ENCODE data around the gene EPSTI1. TPM values are rescaled to one million over a fixed set of nuclear protein-coding genes. Genes with fewer than 3 reads are reported as not detected.

The EPSTI1 gene
- total RNA-seq, 3 donors from 2014 or later (not counting 1 experiment from before 2014, with no cell fraction given): 23.4 to 57.4 (median 34.4) TPM

- no peak overlapping the region for H3K4me3 ChIP-seq (ENCODE audit: low read length)
- no peak for TF ChIP-seq CTCF (IDR thresholded peaks at IDR 0.05)
- H3K36me3 ChIP-seq (ENCODE audit: control insufficient read depth, insufficient read depth, low read length): peaks cover 72% of the 10 kb centered on the region
- no peaks in the 10 kb centered on the region for H3K4me1 ChIP-seq (ENCODE audit: control insufficient read depth, insufficient read depth, low read length)
- Mint-ChIP-seq H3K4me1 (peaks cover 0 to 6% of the 10 kb centered on the region in 2 donors), H3K27ac (no peak overlapping the region), H3K9me3 (no peaks in the 10 kb centered on the region), H3K27me3 (ENCODE audit: low read depth in 2 of 2) (no peaks in the 10 kb centered on the region), H3K36me3 (peaks cover 37% of the 10 kb centered on the region), H3K4me3 (no peak overlapping the region)
- no CpG with 5 or more reads among the region's 2 CpGs for WGBS (ENCODE audit: insufficient coverage)
- intact Hi-C loops (cut with micrococcal nuclease): no loop called here
- no peak for ATAC-seq
- no peak for DNase-seq
- no peaks in the 10 kb centered on the region for H3K27me3 ChIP-seq (ENCODE audit: control insufficient read depth, insufficient read depth, low read length)
- H3K27ac ChIP-seq (ENCODE audit: low read length): no peak overlapping the region
- H3K9me3 ChIP-seq (ENCODE audit: control insufficient read depth, insufficient read depth, low read length): no peaks in the 10 kb centered on the region
Observed at GRCh38 chr13:42959615-42960014, 32.4 kb downstream of the EPSTI1 start.

DNA sequence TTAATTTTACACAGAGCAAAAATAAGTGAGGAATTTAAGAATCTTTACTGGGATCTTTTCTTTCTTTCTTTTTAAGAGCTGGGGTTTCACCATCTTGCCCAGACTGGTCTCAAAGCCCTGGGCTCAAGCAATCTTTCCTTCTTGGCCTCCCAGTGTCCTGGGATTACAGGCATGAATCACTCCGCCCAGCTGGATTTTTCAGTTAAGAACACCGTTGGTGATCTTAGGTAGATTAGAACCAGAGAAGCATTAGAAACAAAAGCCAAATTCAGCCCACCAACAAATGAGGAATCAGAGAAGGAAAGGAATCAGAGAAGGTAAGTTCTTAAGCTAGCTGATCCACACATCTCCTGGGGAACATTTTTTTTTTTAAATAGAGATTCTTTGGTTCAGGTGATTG, 34.2 kb downstream of the EPSTI1 start:
- no peaks in the 10 kb centered on the region for H3K4me1 ChIP-seq (ENCODE audit: control insufficient read depth, insufficient read depth, low read length)
- DNase-seq: no peak
- TF ChIP-seq CTCF (IDR thresholded peaks at IDR 0.05): no peak
- no peaks in the 10 kb centered on the region for H3K9me3 Mint-ChIP-seq
- no peak overlapping the region for H3K4me3 Mint-ChIP-seq
- peaks cover 0 to 6% of the 10 kb centered on the region in 2 donors for H3K4me1 Mint-ChIP-seq
- no peak for ATAC-seq
- intact Hi-C loops (cut with micrococcal nuclease): no loop called here
- H3K36me3 Mint-ChIP-seq: peaks cover 31% of the 10 kb centered on the region
- H3K27me3 Mint-ChIP-seq (ENCODE audit: low read depth in 2 of 2): no peaks in the 10 kb centered on the region
- WGBS (ENCODE audit: insufficient coverage): 100% methylated on average over 1 of the region's 2 CpGs
- no peaks in the 10 kb centered on the region for H3K9me3 ChIP-seq (ENCODE audit: control insufficient read depth, insufficient read depth, low read length)
- H3K27me3 ChIP-seq (ENCODE audit: control insufficient read depth, insufficient read depth, low read length): no peaks in the 10 kb centered on the region
- no peak overlapping the region for H3K4me3 ChIP-seq (ENCODE audit: low read length)
- H3K27ac Mint-ChIP-seq: no peak overlapping the region
- peaks cover 68% of the 10 kb centered on the region for H3K36me3 ChIP-seq (ENCODE audit: control insufficient read depth, insufficient read depth, low read length)
- H3K27ac ChIP-seq (ENCODE audit: low read length): no peak overlapping the region

DNA sequence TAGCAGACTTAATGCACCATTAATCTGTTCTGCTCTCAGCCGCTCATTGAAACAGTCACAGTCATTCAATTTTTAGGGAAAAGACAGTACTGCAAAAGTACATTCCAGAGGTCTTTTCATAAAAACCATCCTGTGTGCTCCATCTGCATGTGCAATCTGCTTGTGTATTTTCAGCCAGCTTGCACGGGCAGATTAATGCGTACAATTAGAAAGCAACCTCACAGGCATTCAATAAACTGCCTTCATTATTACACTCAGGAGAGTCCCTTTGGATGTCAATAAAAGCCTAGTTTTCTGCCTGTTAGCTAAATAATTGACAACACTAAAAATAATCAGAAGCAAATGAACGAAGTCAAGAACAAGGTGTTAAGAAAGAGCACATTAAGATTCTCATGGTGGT, 41.9 kb downstream of the EPSTI1 start:
- peaks cover 0 to 11% of the 10 kb centered on the region in 2 donors for H3K4me1 Mint-ChIP-seq
- Histone ChIP-seq H3K36me3 (ENCODE audit: control insufficient read depth, insufficient read depth, low read length) (peaks cover 45% of the 10 kb centered on the region), H3K9me3 (ENCODE audit: control insufficient read depth, insufficient read depth, low read length) (no peaks in the 10 kb centered on the region), H3K27me3 (ENCODE audit: control insufficient read depth, insufficient read depth, low read length) (no peaks in the 10 kb centered on the region), H3K4me3 (ENCODE audit: low read length) (no peak overlapping the region), H3K4me1 (ENCODE audit: control insufficient read depth, insufficient read depth, low read length) (no peaks in the 10 kb centered on the region), H3K27ac (ENCODE audit: low read length) (no peak overlapping the region)
- ATAC-seq (no peak), DNase-seq (no peak)
- 94% methylated on average over 4 of the region's 4 CpGs for WGBS (ENCODE audit: insufficient coverage)
- H3K36me3 Mint-ChIP-seq: peaks cover 29% of the 10 kb centered on the region
- H3K9me3 Mint-ChIP-seq: peaks cover 0 to 3% of the 10 kb centered on the region in 2 donors
- H3K4me3 Mint-ChIP-seq: no peak overlapping the region
- intact Hi-C loops (cut with micrococcal nuclease): no loop called here
- H3K27ac Mint-ChIP-seq: no peak overlapping the region
- TF ChIP-seq CTCF (IDR thresholded peaks at IDR 0.05): no peak
- no peaks in the 10 kb centered on the region for H3K27me3 Mint-ChIP-seq (ENCODE audit: low read depth in 2 of 2)

DNA sequence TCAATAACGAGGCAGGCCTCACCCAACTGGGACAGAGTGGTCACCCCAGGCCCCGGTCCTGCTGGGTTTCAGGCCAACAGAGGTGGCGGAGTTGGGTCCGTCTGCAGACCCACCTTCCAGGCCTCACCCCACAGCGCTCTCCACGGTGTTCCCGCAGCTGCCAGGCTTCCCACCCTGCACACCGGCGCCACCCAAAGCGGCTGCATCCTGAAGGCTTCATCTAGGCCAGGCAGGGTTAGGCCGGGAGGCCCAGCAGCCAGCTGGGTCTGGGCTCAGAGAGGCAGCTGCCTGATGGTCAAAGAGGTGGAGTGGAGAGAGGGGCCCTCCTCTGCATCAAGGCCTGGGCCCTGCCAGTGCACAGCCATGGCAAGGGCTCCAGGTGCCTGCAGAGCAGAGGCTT, 44.1 kb downstream of the EPSTI1 start:
- H3K36me3 Mint-ChIP-seq: peaks cover 21% of the 10 kb centered on the region
- Histone ChIP-seq H3K27me3 (ENCODE audit: control insufficient read depth, insufficient read depth, low read length) (no peaks in the 10 kb centered on the region), H3K4me1 (ENCODE audit: control insufficient read depth, insufficient read depth, low read length) (no peaks in the 10 kb centered on the region), H3K27ac (ENCODE audit: low read length) (no peak overlapping the region), H3K4me3 (ENCODE audit: low read length) (no peak overlapping the region), H3K36me3 (ENCODE audit: control insufficient read depth, insufficient read depth, low read length) (peaks cover 40% of the 10 kb centered on the region), H3K9me3 (ENCODE audit: control insufficient read depth, insufficient read depth, low read length) (no peaks in the 10 kb centered on the region)
- WGBS (ENCODE audit: insufficient coverage): 96% methylated on average over 11 of the region's 11 CpGs
- intact Hi-C loops (cut with micrococcal nuclease): no loop called here
- DNase-seq (no peak), ATAC-seq (no peak)
- no peak overlapping the region for H3K27ac Mint-ChIP-seq
- H3K4me3 Mint-ChIP-seq: no peak overlapping the region
- no peaks in the 10 kb centered on the region for H3K27me3 Mint-ChIP-seq (ENCODE audit: low read depth in 2 of 2)
- peaks cover 0 to 10% of the 10 kb centered on the region in 2 donors for H3K4me1 Mint-ChIP-seq
- H3K9me3 Mint-ChIP-seq: peaks cover 0 to 3% of the 10 kb centered on the region in 2 donors
- TF ChIP-seq CTCF (IDR thresholded peaks at IDR 0.05): no peak

Data from natural killer cell (primary cell).